H1 (cell line): ENCODE measurements around the gene KCNK15. TPM values are rescaled to one million over a fixed set of nuclear protein-coding genes. Genes with fewer than 3 reads are reported as not detected.

ENCODE experiments used
- CTCF ChIA-PET: fragments of 300-600 bp; sonication (Branson Sonifier 250); formaldehyde crosslinking; loops from one replicate; lab custom pipeline; 2021; ENCODE audit not compliant: partially characterized antibody; lab: Charles Lee
- POLR2A ChIA-PET: fragments of 300-600 bp; sonication (Branson Sonifier 250); formaldehyde crosslinking; loops from one replicate; lab custom pipeline; 2021; ENCODE audit warnings: inconsistent platforms; ENCODE audit not compliant: partially characterized antibody; lab: Charles Lee
- DNase-seq, 2 experiments: peaks; one replicate each; pipeline versions ENCODE4 v3.0.0 to v3.0.0-alpha.2; 2010 to 2022; ENCODE audit warnings: low spot score in 2 of 2, low read depth in 1 of 2, mixed read lengths in 1 of 2
- FAIRE-seq: peaks from 2 replicates; lab custom pipeline; 2011; peaks lifted over from hg19 to GRCh38; lab: Jason Lieb, UNC
- H2AFZ ChIP-seq: 2 replicates; pipeline ENCODE4 v1.8.1; 2012; ENCODE audit warnings: low read length, inconsistent platforms
- H2AK5ac ChIP-seq: 2 replicates; pipeline ENCODE4 v1.6.1; 2013; ENCODE audit warnings: low read depth, low read length
- H2BK120ac ChIP-seq: replicated peaks from 2 replicates; pipeline ENCODE3; 2013; ENCODE audit warnings: low read depth, low read length, inconsistent platforms
- H2BK12ac ChIP-seq: 2 replicates; pipeline ENCODE4 v1.6.1; 2013; ENCODE audit warnings: low read depth, low read length
- H2BK15ac ChIP-seq: 2 replicates; pipeline ENCODE4 v1.6.1; 2013; ENCODE audit warnings: low read length
- H2BK20ac ChIP-seq: 2 replicates; pipeline ENCODE4 v1.6.1; 2013; ENCODE audit warnings: low read length
- H2BK5ac ChIP-seq: 2 replicates; pipeline ENCODE4 v1.6.1; 2013; ENCODE audit warnings: low read depth, low read length
- H3K14ac ChIP-seq: 2 replicates; pipeline ENCODE4 v1.6.1; 2013; ENCODE audit warnings: inconsistent platforms; ENCODE audit not compliant: insufficient read length
- H3K18ac ChIP-seq: 2 replicates; pipeline ENCODE4 v1.6.1; 2013; ENCODE audit warnings: low read length; ENCODE audit errors: extremely low read depth
- H3K23ac ChIP-seq: 2 replicates; pipeline ENCODE4 v1.6.1; 2013; ENCODE audit warnings: inconsistent platforms; ENCODE audit not compliant: insufficient read length
- H3K23me2 ChIP-seq: 2 replicates; pipeline ENCODE4 v1.6.1; 2013; ENCODE audit warnings: low read depth, low read length
- H3K27ac ChIP-seq: 2 replicates; pipeline ENCODE4 v1.6.1; 2011; ENCODE audit warnings: low read depth, low read length, inconsistent platforms
- H3K27me3 ChIP-seq, 4 experiments: replicated peaks in 1 of 4; 1 replicate in 1 of 4; 2 replicates in 3 of 4; pipeline versions ENCODE4 v1.6.1 to v1.8.1; 2011 to 2013; ENCODE audit warnings: low read length in 3 of 4, mild to moderate bottlenecking in 3 of 4, inconsistent platforms in 2 of 4, mixed read lengths in 2 of 4, moderate library complexity in 1 of 4; ENCODE audit not compliant: control insufficient read depth in 3 of 4, insufficient read depth in 3 of 4; ENCODE audit errors: extremely low read depth in 1 of 4
- H3K36me3 ChIP-seq, 4 experiments: 2 replicates each; pipeline versions ENCODE4 v1.6.1 to v1.8.1; 2011 to 2013; ENCODE audit warnings: mild to moderate bottlenecking in 4 of 4, low read length in 3 of 4, moderate library complexity in 2 of 4, control low read depth in 1 of 4, inconsistent platforms in 1 of 4; ENCODE audit not compliant: insufficient read depth in 4 of 4, control insufficient read depth in 2 of 4
- H3K4ac ChIP-seq: replicated peaks from 2 replicates; pipeline ENCODE3; 2013; ENCODE audit warnings: low read length, low read depth, mixed read lengths, inconsistent platforms; ENCODE audit not compliant: insufficient read length
- H3K4me1 ChIP-seq, 4 experiments: replicated peaks in 1 of 4; 1 replicate in 1 of 4; 2 replicates in 3 of 4; pipeline versions ENCODE4 v1.6.1 to v1.8.1; 2011 to 2013; ENCODE audit warnings: low read length in 3 of 4, inconsistent platforms in 2 of 4, mixed read lengths in 1 of 4; ENCODE audit not compliant: insufficient read depth in 4 of 4, control insufficient read depth in 3 of 4
- H3K4me2 ChIP-seq, 2 experiments: 2 replicates each; pipeline versions ENCODE4 v1.6.1 to v1.8.1; 2011 to 2013; ENCODE audit warnings: low read depth in 2 of 2, low read length in 2 of 2, control low read depth in 1 of 2, inconsistent platforms in 1 of 2, mild to moderate bottlenecking in 1 of 2; ENCODE audit not compliant: insufficient read depth in 1 of 2
- H3K4me3 ChIP-seq, 4 experiments: fragments of 200-600, 300-600 bp in 1 of 4; sonication (generic), shearing (Covaris generic), sonication (Bioruptor Twin) in 1 of 4; 2 replicates each; pipeline versions ENCODE4 v1.5.1 to v1.8.1; 2011 to 2016; ENCODE audit warnings: low read length in 4 of 4, low read depth in 3 of 4, control low read depth in 2 of 4, inconsistent platforms in 2 of 4, mild to moderate bottlenecking in 2 of 4, mixed read lengths in 1 of 4, moderate library complexity in 1 of 4; ENCODE audit not compliant: insufficient read depth in 2 of 4; ENCODE audit errors: extremely low read depth in 1 of 4
- H3K56ac ChIP-seq: replicated peaks from 2 replicates; pipeline ENCODE3; 2013; ENCODE audit warnings: low read depth, mild to moderate bottlenecking, mixed read lengths, low read length, inconsistent platforms; ENCODE audit not compliant: insufficient read length
- H3K79me1 ChIP-seq: 2 replicates; pipeline ENCODE4 v1.6.1; 2013; ENCODE audit warnings: low read depth, low read length, control low read depth
- H3K79me2 ChIP-seq, 2 experiments: 2 replicates each; pipeline versions ENCODE4 v1.6.1 to v1.8.1; 2012 to 2013; ENCODE audit warnings: low read length in 2 of 2, mild to moderate bottlenecking in 2 of 2, inconsistent platforms in 1 of 2; ENCODE audit not compliant: insufficient read depth in 2 of 2, control insufficient read depth in 1 of 2
- H3K9ac ChIP-seq, 4 experiments: replicated peaks in 1 of 4; 1 replicate in 1 of 4; 2 replicates in 3 of 4; pipeline versions ENCODE4 v1.6.1 to v1.8.1; 2011 to 2013; ENCODE audit warnings: low read depth in 3 of 4, low read length in 3 of 4, control low read depth in 2 of 4, mild to moderate bottlenecking in 2 of 4, moderate library complexity in 2 of 4, inconsistent platforms in 1 of 4; ENCODE audit errors: extremely low read depth in 1 of 4
- H3K9me3 ChIP-seq, 2 experiments: 2 replicates each; pipeline versions ENCODE4 v1.6.1 to v1.8.1; 2012 to 2013; ENCODE audit warnings: mild to moderate bottlenecking in 2 of 2, moderate library complexity in 2 of 2, control low read depth in 1 of 2, inconsistent platforms in 1 of 2, low read depth in 1 of 2, low read length in 1 of 2, mixed read lengths in 1 of 2; ENCODE audit not compliant: insufficient read depth in 2 of 2
- H4K20me1 ChIP-seq, 2 experiments: replicated peaks in 1 of 2; 2 replicates each; pipeline versions ENCODE3 to v1.8.1; 2011 to 2013; ENCODE audit warnings: inconsistent platforms in 2 of 2, low read length in 2 of 2, mild to moderate bottlenecking in 1 of 2; ENCODE audit not compliant: insufficient read depth in 2 of 2, control insufficient read depth in 1 of 2
- H4K5ac ChIP-seq: 2 replicates; pipeline ENCODE4 v1.6.1; 2013; ENCODE audit warnings: low read length, low read depth, mixed read lengths, inconsistent platforms; ENCODE audit not compliant: insufficient read length
- H4K8ac ChIP-seq: 2 replicates; pipeline ENCODE4 v1.8.0; 2013; ENCODE audit warnings: mild to moderate bottlenecking, moderate library complexity, low read length, inconsistent platforms; ENCODE audit not compliant: insufficient read depth; ENCODE audit errors: extremely low read depth
- H4K91ac ChIP-seq: replicated peaks from 2 replicates; pipeline ENCODE3; 2013; ENCODE audit warnings: low read length, mixed read lengths, inconsistent platforms; ENCODE audit not compliant: insufficient read length
- CBX5 ChIP-seq: fragments of 300-800, 300-1000 bp; sonication (generic); IDR thresholded peaks from 2 replicates; pipeline ENCODE4 v1.7.1; 2016; ENCODE audit warnings: antibody characterized with exemption, low read length, low read depth
- CREB1 ChIP-seq: IDR thresholded peaks from 2 replicates; pipeline ENCODE4 v1.6.1; 2012; ENCODE audit warnings: inconsistent platforms
- CTBP2 ChIP-seq: IDR thresholded peaks from 2 replicates; pipeline ENCODE4 v1.7.0; 2011; ENCODE audit warnings: borderline replicate concordance, mild to moderate bottlenecking, moderate library complexity, mixed read lengths, low read length; ENCODE audit not compliant: insufficient read depth, insufficient read length
- HDAC2 ChIP-seq, 2 experiments: fragments of 300-600 bp in 1 of 2; sonication (generic) in 1 of 2; IDR thresholded peaks; 2 replicates each; pipeline ENCODE4 v1.6.1; 2011 to 2012; ENCODE audit warnings: low read depth in 2 of 2, low read length in 2 of 2, mild to moderate bottlenecking in 2 of 2, moderate library complexity in 2 of 2, borderline replicate concordance in 1 of 2, inconsistent platforms in 1 of 2
- JUND ChIP-seq: IDR thresholded peaks from 2 replicates; pipeline ENCODE4 v1.6.1; 2011; ENCODE audit warnings: mild to moderate bottlenecking, improper control_type of control experiment, low read length
- NANOG ChIP-seq: IDR thresholded peaks from 2 replicates; pipeline ENCODE4 v1.6.1; 2011; ENCODE audit warnings: low read length, low read depth, mild to moderate bottlenecking, inconsistent platforms; ENCODE audit not compliant: insufficient read depth, poor library complexity, severe bottlenecking
- RBBP5 ChIP-seq: IDR thresholded peaks from 2 replicates; pipeline ENCODE4 v1.7.1; 2012; ENCODE audit warnings: low read depth, mild to moderate bottlenecking, inconsistent platforms, low read length, moderate library complexity, borderline replicate concordance
- SP4 ChIP-seq: IDR thresholded peaks from 2 replicates; pipeline ENCODE4 v1.6.1; 2012; ENCODE audit warnings: low read length, inconsistent platforms
- TCF12 ChIP-seq: IDR thresholded peaks from 2 replicates; pipeline ENCODE4 v1.6.1; 2011; ENCODE audit warnings: low read depth, mild to moderate bottlenecking, low read length
- TEAD4 ChIP-seq: IDR thresholded peaks from 2 replicates; pipeline ENCODE4 v1.6.1; 2012; ENCODE audit warnings: low read depth, low read length, inconsistent platforms, mixed read lengths
- WGBS, 2 experiments: shearing (Covaris generic) in 1 of 2; methylation state at CpG; one replicate each; pipeline versions ENCODE4 v1.1.6 to v1.1.7; 2013 to 2015; ENCODE audit warnings: low lambda C conversion rate in 2 of 2, mixed read lengths in 2 of 2, inconsistent platforms in 1 of 2, low coverage in 1 of 2, missing lambda C conversion rate in 1 of 2; ENCODE audit not compliant: insufficient replicate concordance in 2 of 2, insufficient coverage in 1 of 2, insufficient read length in 1 of 2; ENCODE audit errors: extremely low coverage in 1 of 2, missing lambda C conversion rate in 1 of 2; 5-methylcytosine and 5-hydroxymethylcytosine counted together
- polyA plus RNA-seq, 7 experiments: library from polyadenylated mRNA; depleted of rRNA in 3 of 7; stranded (reverse) in 5 of 7; unstranded in 2 of 7; fragments of >200 nt in 5 of 7; fragments of 200-250 nt in 2 of 7; gene quantifications; 1 replicate in 5 of 7; 2 replicates in 1 of 7; 4 replicates in 1 of 7; pipeline versions ENCODE4 v1.2.1 to v1.2.3, GENCODE V29; 2011 to 2013; ENCODE audit warnings: missing spikeins in 2 of 7, mixed read lengths in 2 of 7
- total RNA-seq: library from RNA; stranded (reverse); fragmentation: NEBNext Ultra II Directional; extraction: Animal tissue kit (Norgen Biotek cat#: 25700); gene quantifications from 2 replicates; pipeline ENCODE4 v1.2.1, GENCODE V29; 2021
- TF ChIP-seq, protein P1 (sequence below), 3 experiments: IDR thresholded peaks; 1 replicate in 2 of 3; 2 replicates in 1 of 3; pipeline versions ENCODE4 v1.5.1 to v1.6.1; 2011; ENCODE audit warnings: low read length in 3 of 3, mild to moderate bottlenecking in 3 of 3, inconsistent platforms in 2 of 3, low read depth in 1 of 3, moderate library complexity in 1 of 3; ENCODE audit not compliant: insufficient read depth in 1 of 3; ENCODE audit errors: control extremely low read depth in 1 of 3

The KCNK15 gene
- total and polyA plus RNA-seq, 2 of the 8 experiments (the other 6 are each of a cell fraction or from before 2014, with no cell fraction given): 0.24 to 0.33 TPM

DNA sequence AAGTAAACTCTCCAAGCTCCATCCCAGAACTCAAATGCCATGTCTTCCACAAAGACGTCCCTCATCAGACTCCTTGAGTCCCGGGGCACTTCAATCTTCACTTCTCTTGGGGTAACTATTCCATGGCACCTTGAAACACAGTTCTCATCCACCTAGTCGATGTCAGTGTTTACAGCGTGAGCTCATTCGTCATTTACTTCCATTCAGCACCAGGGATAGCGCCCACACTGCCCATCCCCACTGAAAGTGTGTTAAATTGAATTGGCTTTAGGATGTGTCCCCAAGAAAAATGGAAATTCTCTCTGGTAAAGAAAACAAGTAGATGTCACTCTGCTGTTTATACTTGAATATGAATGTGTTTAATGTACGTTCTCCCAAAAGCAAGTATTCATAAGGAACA lies 31.3 kb downstream of the KCNK15 start:
- Histone ChIP-seq H3K36me3 (no peaks in the 10 kb centered on the region), H3K9ac (no peak overlapping the region), H4K91ac (no peak overlapping the region), H3K56ac (no peak overlapping the region), H2BK12ac (no peak overlapping the region), H3K23ac (no peak overlapping the region), H3K14ac (no peak overlapping the region), H2BK20ac (no peak overlapping the region), H2AK5ac (no peak overlapping the region), H4K8ac (no peak overlapping the region), H3K79me2 (peaks cover 0 to 3% of the 10 kb centered on the region in 2 experiments; a peak in 1 of 4 replicates), H3K4ac (no peak overlapping the region), H3K23me2 (no peaks in the 10 kb centered on the region), H3K9me3 (no peaks in the 10 kb centered on the region), H2AFZ (no peak overlapping the region), H4K20me1 (peaks cover 32 to 37% of the 10 kb centered on the region in 2 experiments), H3K27ac (no peak overlapping the region), H2BK15ac (no peak overlapping the region), H3K27me3 (no peaks in the 10 kb centered on the region), H3K4me1 (peaks cover 0 to 2% (median 0%) of the 10 kb centered on the region in 4 experiments; a peak in 1 of 7 replicates), H3K79me1 (peaks cover 2% of the 10 kb centered on the region), H2BK120ac (no peak overlapping the region), H3K4me2 (no peak overlapping the region), H3K18ac (no peak overlapping the region), H3K4me3 (no peak overlapping the region), H4K5ac (no peak overlapping the region), H2BK5ac (no peak overlapping the region)
- CTCF ChIA-PET: interaction anchor here (0.5 to 3.9 kb wide), 10 partner anchors 9 to 133 kb away, joined by 3 to 24 read pairs (median 4); no protein-coding TSS in a partner anchor
- POLR2A ChIA-PET: interaction anchor here (1.0 kb wide), 1 partner anchor 26 kb away, joined by 3 read pairs; no protein-coding TSS in a partner anchor
- WGBS, 2 experiments: 54% methylated on average over 7 of the region's 7 CpGs; no CpG with 5 or more reads in 1 of the 2 experiments
- DNase-seq (peak in 1 of 2 experiments; percentile 67), FAIRE-seq (peak; percentile 42)
- TF ChIP-seq CREB1 (0 out of 2 replicates have a peak, but pooled peaks have one; percentile 49), TEAD4 (no peak), CTBP2 (no peak), NANOG (no peak), JUND (0 out of 2 replicates have a peak, but pooled peaks have one; percentile 16), CBX5 (no peak), SP4 (no peak), HDAC2 (IDR thresholded peaks at IDR 0.05; ENCODE audit: borderline replicate concordance in 1 of 2, low read depth in 2 of 2, low read length in 2 of 2) (no peak), TCF12 (no peak), RBBP5 (no peak)
- TF ChIP-seq, protein P1, sequence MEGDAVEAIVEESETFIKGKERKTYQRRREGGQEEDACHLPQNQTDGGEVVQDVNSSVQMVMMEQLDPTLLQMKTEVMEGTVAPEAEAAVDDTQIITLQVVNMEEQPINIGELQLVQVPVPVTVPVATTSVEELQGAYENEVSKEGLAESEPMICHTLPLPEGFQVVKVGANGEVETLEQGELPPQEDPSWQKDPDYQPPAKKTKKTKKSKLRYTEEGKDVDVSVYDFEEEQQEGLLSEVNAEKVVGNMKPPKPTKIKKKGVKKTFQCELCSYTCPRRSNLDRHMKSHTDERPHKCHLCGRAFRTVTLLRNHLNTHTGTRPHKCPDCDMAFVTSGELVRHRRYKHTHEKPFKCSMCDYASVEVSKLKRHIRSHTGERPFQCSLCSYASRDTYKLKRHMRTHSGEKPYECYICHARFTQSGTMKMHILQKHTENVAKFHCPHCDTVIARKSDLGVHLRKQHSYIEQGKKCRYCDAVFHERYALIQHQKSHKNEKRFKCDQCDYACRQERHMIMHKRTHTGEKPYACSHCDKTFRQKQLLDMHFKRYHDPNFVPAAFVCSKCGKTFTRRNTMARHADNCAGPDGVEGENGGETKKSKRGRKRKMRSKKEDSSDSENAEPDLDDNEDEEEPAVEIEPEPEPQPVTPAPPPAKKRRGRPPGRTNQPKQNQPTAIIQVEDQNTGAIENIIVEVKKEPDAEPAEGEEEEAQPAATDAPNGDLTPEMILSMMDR (IDR thresholded peaks at IDR 0.05; ENCODE audit: control extremely low read depth in 1 of 3, insufficient read depth in 1 of 3, low read depth in 1 of 3, low read length in 3 of 3): no peak
